WI38 (cell line): Measurements from ENCODE around the gene ADAM22.

Experiments
- H3K4me3 ChIP-seq: 2 replicates; pipeline ENCODE4 v1.5.1; 2011; ENCODE audit warnings: low read depth, mild to moderate bottlenecking, control low read depth, low read length
- CTCF ChIP-seq: IDR thresholded peaks from 2 replicates; pipeline ENCODE4 v1.5.1; 2012; ENCODE audit warnings: low read depth, mild to moderate bottlenecking, control low read depth, low read length

Gene ADAM22

GRCh38 chr7:88001744-88002530 is 67.9 kb downstream of the ADAM22 start:
- H3K4me3 ChIP-seq, result no peak overlapping the region
- no peak for TF ChIP-seq CTCF

GRCh38 chr7:88002617-88003016 is 68.6 kb downstream of the ADAM22 start:
- no peak for TF ChIP-seq CTCF
- H3K4me3 ChIP-seq, result no peak overlapping the region

GRCh38 chr7:88003581-88003980 is 69.5 kb downstream of the ADAM22 start:
- no peak for TF ChIP-seq CTCF
- H3K4me3 ChIP-seq, result no peak overlapping the region

GRCh38 chr7:88005191-88005590 is 71.1 kb downstream of the ADAM22 start:
- TF ChIP-seq CTCF, result no peak
- H3K4me3 ChIP-seq, result no peak overlapping the region

- no peak for TF ChIP-seq CTCF
- H3K4me3 ChIP-seq, result no peak overlapping the region
These were observed 75.6 kb downstream of the ADAM22 start for GRCh38 chr7:88009651-88010050.

- no peak for TF ChIP-seq CTCF
- no peak overlapping the region for H3K4me3 ChIP-seq
These were observed 78.0 kb downstream of the ADAM22 start for GRCh38 chr7:88012086-88012485.

GRCh38 chr7:88013981-88014380 is 79.9 kb downstream of the ADAM22 start:
- H3K4me3 ChIP-seq, result no peak overlapping the region
- no peak for TF ChIP-seq CTCF
